Liver (tissue), 9 donors: Measurements from ENCODE around the gene SPPL2C. TPM values are rescaled to one million over a fixed set of nuclear protein-coding genes. Genes with fewer than 3 reads are reported as not detected.

Experiments
- DNase-seq: peaks from one replicate; pipeline ENCODE4 v3.0.0-alpha.2; 2017; ENCODE audit warnings: low spot score
- H3K27ac ChIP-seq, 2 donors: one replicate each; pipeline ENCODE4 v1.7.0; 2013; ENCODE audit warnings: inconsistent platforms in 2 of 2, low read length in 2 of 2, control low read depth in 1 of 2, low read depth in 1 of 2, mild to moderate bottlenecking in 1 of 2
- H3K27me3 ChIP-seq, 4 donors: one replicate each; pipeline versions ENCODE4 v1.6.1 to v1.7.0; 2013; ENCODE audit warnings: low read length in 3 of 4, inconsistent platforms in 1 of 4, mild to moderate bottlenecking in 1 of 4, moderate library complexity in 1 of 4; ENCODE audit not compliant: control insufficient read depth in 4 of 4, insufficient read depth in 4 of 4
- H3K36me3 ChIP-seq, 4 donors: one replicate each; pipeline versions ENCODE4 v1.6.1 to v1.7.0; 2013; ENCODE audit warnings: low read length in 3 of 4, mild to moderate bottlenecking in 3 of 4, low read depth in 1 of 4, moderate library complexity in 1 of 4; ENCODE audit not compliant: control insufficient read depth in 4 of 4, insufficient read depth in 3 of 4
- H3K4me1 ChIP-seq, 4 donors: one replicate each; pipeline versions ENCODE4 v1.6.1 to v1.7.0; 2013; ENCODE audit warnings: low read length in 3 of 4, mild to moderate bottlenecking in 3 of 4, moderate library complexity in 1 of 4; ENCODE audit not compliant: control insufficient read depth in 4 of 4, insufficient read depth in 4 of 4
- H3K4me3 ChIP-seq, 3 donors: one replicate each; pipeline versions ENCODE4 v1.6.1 to v1.7.0; 2013; ENCODE audit warnings: low read length in 3 of 3, control low read depth in 1 of 3, low read depth in 1 of 3, mild to moderate bottlenecking in 1 of 3
- H3K9ac ChIP-seq, 2 donors: one replicate each; pipeline ENCODE4 v1.7.0; 2013; ENCODE audit warnings: low read length in 2 of 2, mild to moderate bottlenecking in 2 of 2, moderate library complexity in 2 of 2, control low read depth in 1 of 2, low read depth in 1 of 2
- H3K9me3 ChIP-seq, 4 donors: one replicate each; pipeline versions ENCODE4 v1.6.1 to v1.7.0; 2013; ENCODE audit warnings: low read length in 3 of 4; ENCODE audit not compliant: control insufficient read depth in 4 of 4
- EGR1 ChIP-seq, 2 donors: IDR thresholded peaks; 2 replicates each; pipeline ENCODE4 v1.6.1; 2016 to 2018; ENCODE audit warnings: antibody characterized with exemption in 2 of 2, low read depth in 2 of 2
- FOXA1 ChIP-seq: IDR thresholded peaks from 2 replicates; pipeline ENCODE4 v1.6.1; 2016; ENCODE audit warnings: antibody characterized with exemption
- FOXA2 ChIP-seq: IDR thresholded peaks from 2 replicates; pipeline ENCODE4 v1.6.1; 2016; ENCODE audit warnings: antibody characterized with exemption
- GABPA ChIP-seq, 2 donors: IDR thresholded peaks in 1 of 2; conservative IDR thresholded peaks in 1 of 2; 2 replicates each; pipeline ENCODE4 v1.6.1; 2016; ENCODE audit warnings: antibody characterized with exemption in 2 of 2, mild to moderate bottlenecking in 1 of 2, moderate library complexity in 1 of 2
- HNF4A ChIP-seq, 2 donors: conservative IDR thresholded peaks; 2 replicates each; pipeline ENCODE4 v1.6.1; 2016; ENCODE audit warnings: antibody characterized with exemption in 2 of 2, mild to moderate bottlenecking in 2 of 2
- HNF4G ChIP-seq: IDR thresholded peaks from 2 replicates; pipeline ENCODE4 v1.6.1; 2016; ENCODE audit warnings: antibody characterized with exemption
- JUND ChIP-seq, 2 donors: IDR thresholded peaks; 2 replicates each; pipeline ENCODE4 v1.6.1; 2016; ENCODE audit warnings: antibody characterized with exemption in 2 of 2
- NR2F2 ChIP-seq: IDR thresholded peaks from 2 replicates; pipeline ENCODE4 v1.6.1; 2016; ENCODE audit warnings: antibody characterized with exemption
- RAD21 ChIP-seq, 2 donors: IDR thresholded peaks; 2 replicates each; pipeline ENCODE4 v1.6.1; 2016; ENCODE audit warnings: antibody characterized with exemption in 2 of 2, mild to moderate bottlenecking in 2 of 2
- RXRA ChIP-seq, 2 donors: IDR thresholded peaks; 2 replicates each; pipeline ENCODE4 v1.6.1; 2017 to 2018; ENCODE audit warnings: antibody characterized with exemption in 2 of 2, mild to moderate bottlenecking in 1 of 2
- SP1 ChIP-seq: IDR thresholded peaks from 2 replicates; pipeline ENCODE4 v1.6.1; 2018; ENCODE audit warnings: antibody characterized with exemption, mild to moderate bottlenecking
- TAF1 ChIP-seq: conservative IDR thresholded peaks from 2 replicates; pipeline ENCODE4 v1.6.1; 2016; ENCODE audit warnings: antibody characterized with exemption, mild to moderate bottlenecking
- YY1 ChIP-seq: IDR thresholded peaks from 2 replicates; pipeline ENCODE4 v1.6.1; 2016; ENCODE audit warnings: antibody characterized with exemption, mild to moderate bottlenecking
- WGBS: extraction: QIAGEN DNeasy Blood & Tissue Kit; methylation state at CpG from one replicate; pipeline ENCODE4 v1.1.7; 2013; 5-methylcytosine and 5-hydroxymethylcytosine counted together
- polyA plus RNA-seq, 2 donors: library from polyadenylated mRNA; stranded (reverse) in 1 of 2; unstranded in 1 of 2; fragments of 200-250 nt in 1 of 2; fragments of >200 nt in 1 of 2; fragmentation: Nextera tagmentation in 1 of 2; extraction: Ambion mirVana in 1 of 2; gene quantifications; one replicate each; pipeline versions ENCODE4 v1.2.1 to v1.2.3, GENCODE V29; 2013 to 2015
- total RNA-seq, 2 donors: library from RNA; depleted of rRNA; stranded (reverse); fragments of >200 nt; gene quantifications; one replicate each; pipeline ENCODE4 v1.2.3, GENCODE V29; 2014
- TF ChIP-seq, protein P1 (sequence below): fragments of 150-350 bp; IDR thresholded peaks from 2 replicates; pipeline ENCODE4 v1.5.1; 2017; ENCODE audit warnings: improper control_type of control experiment, low read depth, low read length; ENCODE audit not compliant: missing input control
- TF ChIP-seq, protein P2 (sequence below): IDR thresholded peaks from 2 replicates; pipeline ENCODE4 v1.6.1; 2016; ENCODE audit warnings: antibody characterized with exemption
- TF ChIP-seq, protein P3 (sequence below): IDR thresholded peaks from 2 replicates; pipeline ENCODE4 v1.6.1; 2016; ENCODE audit warnings: antibody characterized with exemption, mild to moderate bottlenecking
- TF ChIP-seq, protein P4 (sequence below): IDR thresholded peaks from 2 replicates; pipeline ENCODE4 v1.6.1; 2016; ENCODE audit warnings: antibody characterized with exemption
- TF ChIP-seq, protein P5 (sequence below): IDR thresholded peaks from 2 replicates; pipeline ENCODE4 v1.6.1; 2016; ENCODE audit warnings: antibody characterized with exemption
- donor health status: healthy.
- donor health status: healthy.
- donor health status: healthy.
- donor health status: healthy.
- donor health status: healthy.

SPPL2C gene
- total and polyA plus RNA-seq, 4 donors: not detected

DNA sequence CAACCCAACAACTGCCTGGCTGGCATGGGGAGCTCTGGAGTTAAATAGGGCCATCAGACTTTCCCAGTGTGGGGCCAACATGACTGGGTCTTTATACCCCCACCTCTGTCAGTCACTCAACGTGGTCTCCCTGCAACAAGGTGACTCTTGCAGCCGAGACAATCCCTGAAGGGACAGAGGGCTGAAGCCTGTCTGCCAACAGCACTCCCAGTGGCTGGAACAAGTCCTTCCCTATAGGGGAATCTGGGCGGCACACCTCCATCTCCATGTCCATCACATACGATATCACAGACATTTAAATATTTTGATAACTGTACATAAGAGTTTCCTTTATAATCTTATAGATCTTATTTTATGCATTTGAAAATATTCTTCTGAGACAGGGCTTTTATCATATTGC lies 44.9 kb downstream of the SPPL2C start (continued):
- TF ChIP-seq, protein P1, sequence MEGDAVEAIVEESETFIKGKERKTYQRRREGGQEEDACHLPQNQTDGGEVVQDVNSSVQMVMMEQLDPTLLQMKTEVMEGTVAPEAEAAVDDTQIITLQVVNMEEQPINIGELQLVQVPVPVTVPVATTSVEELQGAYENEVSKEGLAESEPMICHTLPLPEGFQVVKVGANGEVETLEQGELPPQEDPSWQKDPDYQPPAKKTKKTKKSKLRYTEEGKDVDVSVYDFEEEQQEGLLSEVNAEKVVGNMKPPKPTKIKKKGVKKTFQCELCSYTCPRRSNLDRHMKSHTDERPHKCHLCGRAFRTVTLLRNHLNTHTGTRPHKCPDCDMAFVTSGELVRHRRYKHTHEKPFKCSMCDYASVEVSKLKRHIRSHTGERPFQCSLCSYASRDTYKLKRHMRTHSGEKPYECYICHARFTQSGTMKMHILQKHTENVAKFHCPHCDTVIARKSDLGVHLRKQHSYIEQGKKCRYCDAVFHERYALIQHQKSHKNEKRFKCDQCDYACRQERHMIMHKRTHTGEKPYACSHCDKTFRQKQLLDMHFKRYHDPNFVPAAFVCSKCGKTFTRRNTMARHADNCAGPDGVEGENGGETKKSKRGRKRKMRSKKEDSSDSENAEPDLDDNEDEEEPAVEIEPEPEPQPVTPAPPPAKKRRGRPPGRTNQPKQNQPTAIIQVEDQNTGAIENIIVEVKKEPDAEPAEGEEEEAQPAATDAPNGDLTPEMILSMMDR: no peak
- TF ChIP-seq NR2F2: no peak
- TF ChIP-seq, protein P2, sequence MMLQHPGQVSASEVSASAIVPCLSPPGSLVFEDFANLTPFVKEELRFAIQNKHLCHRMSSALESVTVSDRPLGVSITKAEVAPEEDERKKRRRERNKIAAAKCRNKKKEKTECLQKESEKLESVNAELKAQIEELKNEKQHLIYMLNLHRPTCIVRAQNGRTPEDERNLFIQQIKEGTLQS: no peak

DNA sequence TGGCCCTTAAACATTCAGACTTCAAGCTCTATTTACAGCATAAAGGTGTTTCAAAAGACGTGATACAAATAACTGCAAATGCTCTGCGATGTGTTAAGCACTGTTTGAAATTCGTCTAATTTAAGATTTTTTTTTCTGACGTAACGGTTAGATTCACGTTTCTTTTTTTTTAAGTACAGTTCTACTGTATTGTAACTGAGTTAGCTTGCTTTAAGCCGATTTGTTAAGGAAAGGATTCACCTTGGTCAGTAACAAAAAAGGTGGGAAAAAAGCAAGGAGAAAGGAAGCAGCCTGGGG lies 49.0 kb downstream of the SPPL2C start:
- no peak for TF ChIP-seq GABPA (IDR thresholded peaks at IDR 0.05 in 1 of 2, conservative IDR thresholded peaks at IDR 0.05 in 1 of 2)
- TF ChIP-seq YY1: no peak
- no peak for TF ChIP-seq FOXA1
- TF ChIP-seq EGR1 (IDR thresholded peaks at IDR 0.05; ENCODE audit: low read depth in 2 of 2): no peak
- no peak for TF ChIP-seq SP1
- TF ChIP-seq JUND (IDR thresholded peaks at IDR 0.05): no peak
- TF ChIP-seq, protein P3, sequence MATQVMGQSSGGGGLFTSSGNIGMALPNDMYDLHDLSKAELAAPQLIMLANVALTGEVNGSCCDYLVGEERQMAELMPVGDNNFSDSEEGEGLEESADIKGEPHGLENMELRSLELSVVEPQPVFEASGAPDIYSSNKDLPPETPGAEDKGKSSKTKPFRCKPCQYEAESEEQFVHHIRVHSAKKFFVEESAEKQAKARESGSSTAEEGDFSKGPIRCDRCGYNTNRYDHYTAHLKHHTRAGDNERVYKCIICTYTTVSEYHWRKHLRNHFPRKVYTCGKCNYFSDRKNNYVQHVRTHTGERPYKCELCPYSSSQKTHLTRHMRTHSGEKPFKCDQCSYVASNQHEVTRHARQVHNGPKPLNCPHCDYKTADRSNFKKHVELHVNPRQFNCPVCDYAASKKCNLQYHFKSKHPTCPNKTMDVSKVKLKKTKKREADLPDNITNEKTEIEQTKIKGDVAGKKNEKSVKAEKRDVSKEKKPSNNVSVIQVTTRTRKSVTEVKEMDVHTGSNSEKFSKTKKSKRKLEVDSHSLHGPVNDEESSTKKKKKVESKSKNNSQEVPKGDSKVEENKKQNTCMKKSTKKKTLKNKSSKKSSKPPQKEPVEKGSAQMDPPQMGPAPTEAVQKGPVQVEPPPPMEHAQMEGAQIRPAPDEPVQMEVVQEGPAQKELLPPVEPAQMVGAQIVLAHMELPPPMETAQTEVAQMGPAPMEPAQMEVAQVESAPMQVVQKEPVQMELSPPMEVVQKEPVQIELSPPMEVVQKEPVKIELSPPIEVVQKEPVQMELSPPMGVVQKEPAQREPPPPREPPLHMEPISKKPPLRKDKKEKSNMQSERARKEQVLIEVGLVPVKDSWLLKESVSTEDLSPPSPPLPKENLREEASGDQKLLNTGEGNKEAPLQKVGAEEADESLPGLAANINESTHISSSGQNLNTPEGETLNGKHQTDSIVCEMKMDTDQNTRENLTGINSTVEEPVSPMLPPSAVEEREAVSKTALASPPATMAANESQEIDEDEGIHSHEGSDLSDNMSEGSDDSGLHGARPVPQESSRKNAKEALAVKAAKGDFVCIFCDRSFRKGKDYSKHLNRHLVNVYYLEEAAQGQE: no peak
- TF ChIP-seq HNF4G: no peak
- TF ChIP-seq RAD21 (IDR thresholded peaks at IDR 0.05): no peak
- TF ChIP-seq HNF4A (conservative IDR thresholded peaks at IDR 0.05): no peak
- no peak for TF ChIP-seq FOXA2
- TF ChIP-seq, protein P4, sequence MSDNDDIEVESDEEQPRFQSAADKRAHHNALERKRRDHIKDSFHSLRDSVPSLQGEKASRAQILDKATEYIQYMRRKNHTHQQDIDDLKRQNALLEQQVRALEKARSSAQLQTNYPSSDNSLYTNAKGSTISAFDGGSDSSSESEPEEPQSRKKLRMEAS: no peak
- TF ChIP-seq, protein P2: no peak
- TF ChIP-seq, protein P1: no peak
- TF ChIP-seq TAF1: no peak
- TF ChIP-seq NR2F2: no peak
- TF ChIP-seq, protein P5, sequence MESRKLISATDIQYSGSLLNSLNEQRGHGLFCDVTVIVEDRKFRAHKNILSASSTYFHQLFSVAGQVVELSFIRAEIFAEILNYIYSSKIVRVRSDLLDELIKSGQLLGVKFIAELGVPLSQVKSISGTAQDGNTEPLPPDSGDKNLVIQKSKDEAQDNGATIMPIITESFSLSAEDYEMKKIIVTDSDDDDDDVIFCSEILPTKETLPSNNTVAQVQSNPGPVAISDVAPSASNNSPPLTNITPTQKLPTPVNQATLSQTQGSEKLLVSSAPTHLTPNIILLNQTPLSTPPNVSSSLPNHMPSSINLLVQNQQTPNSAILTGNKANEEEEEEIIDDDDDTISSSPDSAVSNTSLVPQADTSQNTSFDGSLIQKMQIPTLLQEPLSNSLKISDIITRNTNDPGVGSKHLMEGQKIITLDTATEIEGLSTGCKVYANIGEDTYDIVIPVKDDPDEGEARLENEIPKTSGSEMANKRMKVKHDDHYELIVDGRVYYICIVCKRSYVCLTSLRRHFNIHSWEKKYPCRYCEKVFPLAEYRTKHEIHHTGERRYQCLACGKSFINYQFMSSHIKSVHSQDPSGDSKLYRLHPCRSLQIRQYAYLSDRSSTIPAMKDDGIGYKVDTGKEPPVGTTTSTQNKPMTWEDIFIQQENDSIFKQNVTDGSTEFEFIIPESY: no peak
- TF ChIP-seq RXRA (IDR thresholded peaks at IDR 0.05): no peak
- H3K4me3 ChIP-seq: peak overlapping the region; percentile 14 to 74 (median 35)
- H3K9ac ChIP-seq: peak overlapping the region in 1 of 2 donors; percentile 50
- no peaks in the 10 kb centered on the region for H3K36me3 ChIP-seq
- H3K27me3 ChIP-seq: peaks cover 0 to 13% (median 2%) of the 10 kb centered on the region in 4 donors
- 59% methylated on average over 7 of the region's 7 CpGs for WGBS
- no peak for DNase-seq
- no peaks in the 10 kb centered on the region for H3K9me3 ChIP-seq
- H3K4me1 ChIP-seq: peaks cover 10 to 37% (median 31%) of the 10 kb centered on the region in 4 donors
- peak overlapping the region in 1 of 2 donors; percentile 56 for H3K27ac ChIP-seq
